Measurements from ENCODE around the gene PHF21B.

- TF ChIP-seq, protein P1, sequence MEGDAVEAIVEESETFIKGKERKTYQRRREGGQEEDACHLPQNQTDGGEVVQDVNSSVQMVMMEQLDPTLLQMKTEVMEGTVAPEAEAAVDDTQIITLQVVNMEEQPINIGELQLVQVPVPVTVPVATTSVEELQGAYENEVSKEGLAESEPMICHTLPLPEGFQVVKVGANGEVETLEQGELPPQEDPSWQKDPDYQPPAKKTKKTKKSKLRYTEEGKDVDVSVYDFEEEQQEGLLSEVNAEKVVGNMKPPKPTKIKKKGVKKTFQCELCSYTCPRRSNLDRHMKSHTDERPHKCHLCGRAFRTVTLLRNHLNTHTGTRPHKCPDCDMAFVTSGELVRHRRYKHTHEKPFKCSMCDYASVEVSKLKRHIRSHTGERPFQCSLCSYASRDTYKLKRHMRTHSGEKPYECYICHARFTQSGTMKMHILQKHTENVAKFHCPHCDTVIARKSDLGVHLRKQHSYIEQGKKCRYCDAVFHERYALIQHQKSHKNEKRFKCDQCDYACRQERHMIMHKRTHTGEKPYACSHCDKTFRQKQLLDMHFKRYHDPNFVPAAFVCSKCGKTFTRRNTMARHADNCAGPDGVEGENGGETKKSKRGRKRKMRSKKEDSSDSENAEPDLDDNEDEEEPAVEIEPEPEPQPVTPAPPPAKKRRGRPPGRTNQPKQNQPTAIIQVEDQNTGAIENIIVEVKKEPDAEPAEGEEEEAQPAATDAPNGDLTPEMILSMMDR (IDR thresholded peaks at IDR 0.05; ENCODE audit: control extremely low read depth in 1 of 3, insufficient read depth in 1 of 3, low read depth in 1 of 3, low read length in 3 of 3) = no peak
- TF ChIP-seq YY1 (IDR thresholded peaks at IDR 0.05; ENCODE audit: low read depth, low read length) = no peak
These were observed 9.5 kb downstream of the PHF21B start for GRCh38 chr22:45000330-45000729.

Data from H1 (cell line).